ENCODE results near the gene GOLM1. TPM values are rescaled to one million over a fixed set of nuclear protein-coding genes. Genes with fewer than 3 reads are reported as not detected.

Gene GOLM1
- total and polyA plus RNA-seq, 10 of the 15 experiments (the other 5 are each of a cell fraction or from before 2014, with no cell fraction given) = 0.41 to 25.9 (median 18.7) TPM

GRCh38 chr9:86052556-86053468 is 46.5 kb downstream of the GOLM1 start (continued):
- TF ChIP-seq PRDM15 (CRISPR knock-in tag; IDR thresholded peaks at IDR 0.05) (no peak), E2F4 (IDR thresholded peaks at IDR 0.05; ENCODE audit: low read depth, low read length) (no peak), IRF3 (IDR thresholded peaks at IDR 0.05) (no peak), BCL3 (IDR thresholded peaks at IDR 0.05; ENCODE audit: borderline replicate concordance, insufficient read depth, low read depth, low read length, poor library complexity, severe bottlenecking) (no peak), YY1 (IDR thresholded peaks at IDR 0.05; ENCODE audit: low read depth, low read length) (no peak), IRF5 (IDR thresholded peaks at IDR 0.05; ENCODE audit: borderline replicate concordance) (0 out of 2 replicates have a peak, but pooled peaks have one; percentile 30), E4F1 (IDR thresholded peaks at IDR 0.05; ENCODE audit: borderline replicate concordance, partially characterized antibody) (no peak), IRF4 (IDR thresholded peaks at IDR 0.05; ENCODE audit: low read depth, low read length) (no peak), RUNX3 (IDR thresholded peaks at IDR 0.05; ENCODE audit: low read length) (peak; percentile 62), ZNF207 (IDR thresholded peaks at IDR 0.05; ENCODE audit: borderline replicate concordance) (no peak), SMAD1 (IDR thresholded peaks at IDR 0.05; ENCODE audit: low read depth, partially characterized antibody) (no peak)
